PFSK-1 (cell line): ENCODE data around the gene HSPD1.

Experiments
- POLR2AphosphoS5 ChIP-seq: IDR thresholded peaks from 2 replicates; pipeline ENCODE4 v1.6.1; 2012; ENCODE audit warnings: low read depth, mild to moderate bottlenecking, control low read depth, low read length, moderate library complexity
- SIN3A ChIP-seq: IDR thresholded peaks from 2 replicates; pipeline ENCODE4 v1.6.1; 2012; ENCODE audit warnings: mild to moderate bottlenecking, low read length, moderate library complexity, borderline replicate concordance; ENCODE audit not compliant: insufficient read depth
- TAF1 ChIP-seq: IDR thresholded peaks from 2 replicates; pipeline ENCODE4 v1.6.1; 2012; ENCODE audit warnings: low read length, control low read depth, borderline replicate concordance; ENCODE audit not compliant: insufficient read depth
- TF ChIP-seq, protein P1 (sequence below), 2 experiments: IDR thresholded peaks; 2 replicates each; pipeline versions ENCODE4 v1.6.1 to v1.8.0; 2011 to 2012; ENCODE audit warnings: low read depth in 2 of 2, low read length in 2 of 2, control low read depth in 1 of 2, inconsistent platforms in 1 of 2, mild to moderate bottlenecking in 1 of 2, moderate library complexity in 1 of 2; ENCODE audit not compliant: insufficient read depth in 1 of 2

DNA sequence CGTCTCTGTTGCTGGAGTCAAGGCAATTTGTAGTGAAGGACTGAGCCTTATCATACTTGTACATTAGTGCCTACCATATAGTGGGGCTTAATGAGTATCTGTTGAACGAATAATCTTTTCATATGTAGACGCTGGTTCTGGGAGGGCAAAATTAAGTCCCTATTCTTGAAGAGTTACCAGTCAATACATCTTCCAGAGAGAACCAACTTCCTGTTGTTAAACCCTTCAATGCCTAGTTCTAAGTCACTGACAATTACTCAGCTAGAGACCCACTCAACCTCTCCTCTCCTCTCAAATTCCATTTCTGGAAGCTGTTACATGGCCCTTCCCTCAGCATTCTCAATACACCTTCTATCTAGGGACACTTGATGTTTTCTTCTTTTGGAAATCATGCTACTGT is 15.1 kb upstream of the HSPD1 start:
- TF ChIP-seq TAF1, result no peak
- TF ChIP-seq POLR2AphosphoS5, result no peak
- TF ChIP-seq, protein P1, sequence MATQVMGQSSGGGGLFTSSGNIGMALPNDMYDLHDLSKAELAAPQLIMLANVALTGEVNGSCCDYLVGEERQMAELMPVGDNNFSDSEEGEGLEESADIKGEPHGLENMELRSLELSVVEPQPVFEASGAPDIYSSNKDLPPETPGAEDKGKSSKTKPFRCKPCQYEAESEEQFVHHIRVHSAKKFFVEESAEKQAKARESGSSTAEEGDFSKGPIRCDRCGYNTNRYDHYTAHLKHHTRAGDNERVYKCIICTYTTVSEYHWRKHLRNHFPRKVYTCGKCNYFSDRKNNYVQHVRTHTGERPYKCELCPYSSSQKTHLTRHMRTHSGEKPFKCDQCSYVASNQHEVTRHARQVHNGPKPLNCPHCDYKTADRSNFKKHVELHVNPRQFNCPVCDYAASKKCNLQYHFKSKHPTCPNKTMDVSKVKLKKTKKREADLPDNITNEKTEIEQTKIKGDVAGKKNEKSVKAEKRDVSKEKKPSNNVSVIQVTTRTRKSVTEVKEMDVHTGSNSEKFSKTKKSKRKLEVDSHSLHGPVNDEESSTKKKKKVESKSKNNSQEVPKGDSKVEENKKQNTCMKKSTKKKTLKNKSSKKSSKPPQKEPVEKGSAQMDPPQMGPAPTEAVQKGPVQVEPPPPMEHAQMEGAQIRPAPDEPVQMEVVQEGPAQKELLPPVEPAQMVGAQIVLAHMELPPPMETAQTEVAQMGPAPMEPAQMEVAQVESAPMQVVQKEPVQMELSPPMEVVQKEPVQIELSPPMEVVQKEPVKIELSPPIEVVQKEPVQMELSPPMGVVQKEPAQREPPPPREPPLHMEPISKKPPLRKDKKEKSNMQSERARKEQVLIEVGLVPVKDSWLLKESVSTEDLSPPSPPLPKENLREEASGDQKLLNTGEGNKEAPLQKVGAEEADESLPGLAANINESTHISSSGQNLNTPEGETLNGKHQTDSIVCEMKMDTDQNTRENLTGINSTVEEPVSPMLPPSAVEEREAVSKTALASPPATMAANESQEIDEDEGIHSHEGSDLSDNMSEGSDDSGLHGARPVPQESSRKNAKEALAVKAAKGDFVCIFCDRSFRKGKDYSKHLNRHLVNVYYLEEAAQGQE (IDR thresholded peaks at IDR 0.05; ENCODE audit: insufficient read depth in 1 of 2, low read depth in 2 of 2, low read length in 2 of 2), result no peak
- TF ChIP-seq SIN3A, result no peak
